Fibroblast of lung (primary cell): Measurements from ENCODE around the gene CABP4. TPM values are rescaled to one million over a fixed set of nuclear protein-coding genes. Genes with fewer than 3 reads are reported as not detected.

Source experiments
- DNase-seq, 2 donors: peaks; one replicate each; pipeline versions ENCODE4 v3.0.0 to v3.0.0-alpha.2; 2010; ENCODE audit warnings: low read depth in 2 of 2
- H2AFZ ChIP-seq: 2 replicates; pipeline ENCODE4 v1.5.1; 2012; ENCODE audit warnings: low read length, control low read depth, inconsistent platforms
- H3K27ac ChIP-seq: 2 replicates; pipeline ENCODE4 v1.5.1; 2011; ENCODE audit warnings: low read length, control low read depth; ENCODE audit not compliant: insufficient read depth
- H3K27me3 ChIP-seq: 2 replicates; pipeline ENCODE4 v1.5.1; 2011; ENCODE audit warnings: mild to moderate bottlenecking, low read length; ENCODE audit not compliant: control insufficient read depth, insufficient read depth
- H3K36me3 ChIP-seq: 2 replicates; pipeline ENCODE4 v1.5.1; 2011; ENCODE audit warnings: low read length; ENCODE audit not compliant: control insufficient read depth, insufficient read depth
- H3K4me1 ChIP-seq: 2 replicates; pipeline ENCODE4 v1.5.1; 2011; ENCODE audit warnings: low read length; ENCODE audit not compliant: control insufficient read depth, insufficient read depth; ENCODE audit errors: extremely low read depth
- H3K4me2 ChIP-seq: 2 replicates; pipeline ENCODE4 v1.5.1; 2011; ENCODE audit warnings: low read length, control low read depth; ENCODE audit not compliant: insufficient read depth; ENCODE audit errors: extremely low read depth
- H3K4me3 ChIP-seq, 4 experiments: fragments of 200-600 bp in 1 of 4; sonication (generic) in 1 of 4; replicated peaks in 1 of 4; 2 replicates each; pipeline ENCODE4 v1.5.1; 2011 to 2016; ENCODE audit warnings: low read length in 4 of 4, low read depth in 3 of 4, mild to moderate bottlenecking in 3 of 4, control low read depth in 2 of 4, inconsistent platforms in 1 of 4, mixed read lengths in 1 of 4; ENCODE audit not compliant: insufficient read depth in 1 of 4; ENCODE audit errors: control extremely low read depth in 1 of 4
- H3K79me2 ChIP-seq: 2 replicates; pipeline ENCODE4 v1.5.1; 2012; ENCODE audit warnings: mild to moderate bottlenecking, low read length, inconsistent platforms; ENCODE audit not compliant: control insufficient read depth, insufficient read depth
- H3K9ac ChIP-seq: 2 replicates; pipeline ENCODE4 v1.5.1; 2011; ENCODE audit warnings: mild to moderate bottlenecking, low read length, control low read depth; ENCODE audit not compliant: insufficient read depth
- H3K9me3 ChIP-seq: 2 replicates; pipeline ENCODE4 v1.5.1; 2012; ENCODE audit warnings: low read depth, low read length; ENCODE audit not compliant: control insufficient read depth, insufficient read depth
- H4K20me1 ChIP-seq: 2 replicates; pipeline ENCODE4 v1.5.1; 2011; ENCODE audit warnings: low read length; ENCODE audit not compliant: control insufficient read depth, insufficient read depth; ENCODE audit errors: extremely low read depth
- CTCF ChIP-seq, 2 donors: IDR thresholded peaks in 1 of 2; conservative IDR thresholded peaks in 1 of 2; 1 replicate in 1 of 2; 2 replicates in 1 of 2; pipeline ENCODE4 v1.5.1; 2011 to 2012; ENCODE audit warnings: low read length in 2 of 2, control low read depth in 1 of 2, inconsistent platforms in 1 of 2, low read depth in 1 of 2, mild to moderate bottlenecking in 1 of 2
- EZH2 ChIP-seq: IDR thresholded peaks from 2 replicates; pipeline ENCODE4 v1.5.1; 2012; ENCODE audit warnings: low read length, control low read depth, mild to moderate bottlenecking; ENCODE audit errors: missing control alignments
- polyA plus RNA-seq, 2 donors: library from polyadenylated mRNA; depleted of rRNA in 1 of 2; stranded (reverse) in 1 of 2; unstranded in 1 of 2; fragments of >200 nt; gene quantifications; 2 replicates each; pipeline ENCODE4 v1.2.1, GENCODE V29; 2011 to 2012; ENCODE audit warnings: missing spikeins in 1 of 2
- total RNA-seq: library from RNA; depleted of rRNA; stranded (reverse); fragments of >200 nt; gene quantifications from 2 replicates; pipeline ENCODE4 v1.2.1, GENCODE V29; 2014

The CABP4 gene
- total and polyA plus RNA-seq, 2 donors (not counting 1 experiment from before 2014, with no cell fraction given) = not detected

GRCh38 chr11:67491276-67492068 lies 36.3 kb downstream of the CABP4 start:
- H3K27ac ChIP-seq = no peak overlapping the region
- no peak overlapping the region for H2AFZ ChIP-seq

DNA sequence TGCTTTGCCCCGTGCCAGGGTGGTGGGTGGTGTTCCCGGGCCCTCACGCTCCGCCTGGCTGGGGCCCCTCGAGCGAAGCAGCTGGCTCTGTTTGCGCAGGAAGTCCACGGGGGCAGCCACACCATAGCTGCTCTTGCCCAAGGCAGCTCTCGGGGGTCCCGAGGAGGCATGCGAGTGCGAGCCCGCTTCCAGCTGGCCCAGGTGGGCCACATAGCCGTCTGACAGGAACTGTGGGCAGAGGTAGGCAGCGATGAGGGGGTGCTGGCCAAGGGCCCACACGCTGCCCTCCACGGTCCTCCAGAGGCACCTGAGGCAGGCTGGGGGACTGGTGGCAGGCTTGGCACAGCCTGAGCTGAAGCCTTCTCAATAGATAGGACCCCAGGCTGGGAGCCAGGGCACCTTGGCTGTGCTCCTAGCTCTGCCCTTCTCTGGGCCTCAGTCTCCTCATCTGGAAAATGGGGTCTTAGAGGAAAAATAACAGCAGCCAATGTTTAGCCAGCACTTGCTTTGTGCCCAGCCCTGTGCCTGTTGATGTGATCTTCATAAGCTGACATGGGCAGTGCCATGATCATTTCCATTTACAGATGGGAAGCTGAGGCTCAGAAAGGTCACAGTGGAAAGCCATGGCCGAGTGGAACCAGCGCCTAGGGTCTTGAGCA lies 37.0 kb downstream of the CABP4 start:
- no peak overlapping the region for H3K9ac ChIP-seq
- H2AFZ ChIP-seq = no peak overlapping the region
- H3K27me3 ChIP-seq = no peaks in the 10 kb centered on the region
- no peaks in the 10 kb centered on the region for H4K20me1 ChIP-seq
- H3K4me2 ChIP-seq = no peak overlapping the region
- H3K4me3 ChIP-seq = no peak overlapping the region
- no peak for TF ChIP-seq CTCF (conservative IDR thresholded peaks at IDR 0.05 in 1 of 2, IDR thresholded peaks at IDR 0.05 in 1 of 2; ENCODE audit: low read depth in 1 of 2, low read length in 2 of 2)
- no peak for TF ChIP-seq EZH2
- no peak overlapping the region for H3K27ac ChIP-seq
- no peaks in the 10 kb centered on the region for H3K9me3 ChIP-seq
- no peaks in the 10 kb centered on the region for H3K79me2 ChIP-seq
- peaks cover 9% of the 10 kb centered on the region for H3K36me3 ChIP-seq
- no peaks in the 10 kb centered on the region for H3K4me1 ChIP-seq
- DNase-seq = no peak

More at GRCh38 chr11:67491276-67492068, 36.3 kb downstream of the CABP4 start:
- DNase-seq = no peak
- Histone ChIP-seq H3K4me2 (no peak overlapping the region), H3K4me1 (no peaks in the 10 kb centered on the region), H4K20me1 (no peaks in the 10 kb centered on the region), H3K79me2 (no peaks in the 10 kb centered on the region), H3K9ac (no peak overlapping the region), H3K27me3 (no peaks in the 10 kb centered on the region), H3K36me3 (peaks cover 9% of the 10 kb centered on the region), H3K9me3 (no peaks in the 10 kb centered on the region), H3K4me3 (no peak overlapping the region)
- TF ChIP-seq CTCF (conservative IDR thresholded peaks at IDR 0.05 in 1 of 2, IDR thresholded peaks at IDR 0.05 in 1 of 2; ENCODE audit: low read depth in 1 of 2, low read length in 2 of 2) (no peak), EZH2 (no peak)

- Histone ChIP-seq H2AFZ (no peak overlapping the region), H3K4me1 (no peaks in the 10 kb centered on the region), H3K36me3 (peaks cover 9% of the 10 kb centered on the region), H3K4me2 (no peak overlapping the region), H3K9me3 (no peaks in the 10 kb centered on the region), H3K27ac (no peak overlapping the region), H3K27me3 (no peaks in the 10 kb centered on the region), H3K79me2 (no peaks in the 10 kb centered on the region), H3K9ac (no peak overlapping the region), H3K4me3 (no peak overlapping the region), H4K20me1 (no peaks in the 10 kb centered on the region)
- TF ChIP-seq CTCF (conservative IDR thresholded peaks at IDR 0.05 in 1 of 2, IDR thresholded peaks at IDR 0.05 in 1 of 2; ENCODE audit: low read depth in 1 of 2, low read length in 2 of 2) (no peak), EZH2 (no peak)
- DNase-seq = no peak
Observed at GRCh38 chr11:67492801-67493547, 37.8 kb downstream of the CABP4 start.
